MM.1S (cell line): Measurements from ENCODE around the gene PTX3.

Experiments used
- DNase-seq: peaks from one replicate; pipeline ENCODE4 v3.0.0-alpha.2; 2015
- H2AFZ ChIP-seq: fragments of 300-600 bp; sonication (generic); 2 replicates; pipeline ENCODE4 v1.6.0; 2016; ENCODE audit warnings: antibody characterized with exemption, low read length
- H3F3A ChIP-seq: fragments of 300-600 bp; sonication (generic); 2 replicates; pipeline ENCODE4 v1.6.1; 2016; ENCODE audit warnings: mild to moderate bottlenecking, antibody characterized with exemption, low read length, moderate library complexity, mixed read lengths; ENCODE audit not compliant: insufficient read depth
- H3K27ac ChIP-seq: fragments of 300-600 bp; sonication (generic); 2 replicates; pipeline ENCODE4 v1.5.1; 2016; ENCODE audit warnings: mild to moderate bottlenecking, low read length
- H3K27me3 ChIP-seq: fragments of 300-600 bp; sonication (generic); replicated peaks from 2 replicates; pipeline ENCODE4 v1.6.0; 2016; ENCODE audit warnings: low read length; ENCODE audit not compliant: insufficient read depth
- H3K36me3 ChIP-seq: fragments of 300-600 bp; sonication (generic); replicated peaks from 2 replicates; pipeline ENCODE4 v1.6.1; 2016; ENCODE audit warnings: mild to moderate bottlenecking, low read length, mixed read lengths; ENCODE audit not compliant: insufficient read depth
- H3K4me1 ChIP-seq: fragments of 300-600 bp; sonication (generic); 2 replicates; pipeline ENCODE4 v1.6.1; 2016; ENCODE audit warnings: low read length, mixed read lengths
- H3K4me2 ChIP-seq: fragments of 300-600 bp; sonication (generic); 2 replicates; pipeline ENCODE4 v1.6.0; 2016; ENCODE audit warnings: low read depth, low read length
- H3K4me3 ChIP-seq: fragments of 300-600 bp; sonication (generic); 2 replicates; pipeline ENCODE4 v1.5.1; 2016; ENCODE audit warnings: low read length, mixed read lengths
- H3K79me2 ChIP-seq: fragments of 300-600 bp; sonication (generic); 2 replicates; pipeline ENCODE4 v1.6.1; 2016; ENCODE audit warnings: mixed run types, low read length, mixed read lengths
- H3K9ac ChIP-seq: fragments of 300-600 bp; sonication (generic); 2 replicates; pipeline ENCODE4 v1.6.1; 2016; ENCODE audit warnings: low read length, mixed read lengths
- H3K9me2 ChIP-seq: fragments of 300-600 bp; sonication (generic); replicated peaks from 2 replicates; pipeline ENCODE4 v1.6.1; 2016; ENCODE audit warnings: mild to moderate bottlenecking, low read length, mixed read lengths; ENCODE audit not compliant: insufficient read depth
- H3K9me3 ChIP-seq: fragments of 300-600 bp; sonication (generic); replicated peaks from 2 replicates; pipeline ENCODE4 v1.6.1; 2016; ENCODE audit warnings: mild to moderate bottlenecking, low read length, mixed read lengths; ENCODE audit not compliant: insufficient read depth
- H4K20me1 ChIP-seq: fragments of 300-600 bp; sonication (generic); 2 replicates; pipeline ENCODE4 v1.6.1; 2016; ENCODE audit warnings: mild to moderate bottlenecking, low read length, moderate library complexity, mixed read lengths; ENCODE audit not compliant: insufficient read depth
- EZH2 ChIP-seq: fragments of 300-600 bp; sonication (generic); optimal IDR thresholded peaks from 2 replicates; pipeline ENCODE3; 2017; ENCODE audit warnings: low read depth, mild to moderate bottlenecking, antibody characterized with exemption, low read length, mixed read lengths
- EZH2phosphoT487 ChIP-seq: fragments of 300-600 bp; sonication (generic); IDR thresholded peaks from 2 replicates; pipeline ENCODE4 v1.6.1; 2018; ENCODE audit warnings: antibody characterized with exemption, low read length
- TF ChIP-seq, protein P1 (sequence below): fragments of 300-600 bp; sonication (generic); IDR thresholded peaks from 2 replicates; pipeline ENCODE4 v1.5.1; 2016; ENCODE audit warnings: antibody characterized with exemption, low read length, mixed read lengths

The PTX3 gene

DNA sequence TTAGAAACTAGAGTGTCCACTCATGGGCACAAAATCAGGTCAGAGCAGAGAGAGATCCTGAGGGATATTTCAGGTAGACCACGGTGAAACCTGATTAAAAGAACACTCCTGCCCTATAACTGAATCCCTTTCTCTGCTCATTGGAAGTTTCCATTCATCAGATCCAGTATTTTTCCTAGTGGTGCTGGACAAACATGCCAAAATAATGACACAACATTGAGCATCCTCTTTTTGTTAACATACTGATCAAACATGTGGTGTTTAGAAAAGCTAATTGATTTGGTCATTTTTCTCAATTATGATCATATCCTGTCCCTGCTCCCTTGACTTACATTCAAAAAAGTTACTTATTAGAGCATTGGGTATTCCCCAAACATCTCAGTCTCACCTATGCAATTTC lies 27.2 kb downstream of the PTX3 start:
- Histone ChIP-seq H2AFZ (no peak overlapping the region), H3K9ac (no peak overlapping the region), H3K4me2 (no peak overlapping the region), H3K4me1 (0 out of 2 replicates have a peak, but pooled peaks cover 3% of the 10 kb centered on the region), H3K4me3 (no peak overlapping the region), H3K9me3 (no peaks in the 10 kb centered on the region), H3F3A (no peaks in the 10 kb centered on the region), H3K9me2 (no peaks in the 10 kb centered on the region), H3K27me3 (no peaks in the 10 kb centered on the region), H4K20me1 (no peaks in the 10 kb centered on the region), H3K36me3 (no peaks in the 10 kb centered on the region), H3K27ac (no peak overlapping the region), H3K79me2 (no peaks in the 10 kb centered on the region)
- DNase-seq, result no peak
- TF ChIP-seq EZH2phosphoT487, result no peak
- TF ChIP-seq, protein P1, sequence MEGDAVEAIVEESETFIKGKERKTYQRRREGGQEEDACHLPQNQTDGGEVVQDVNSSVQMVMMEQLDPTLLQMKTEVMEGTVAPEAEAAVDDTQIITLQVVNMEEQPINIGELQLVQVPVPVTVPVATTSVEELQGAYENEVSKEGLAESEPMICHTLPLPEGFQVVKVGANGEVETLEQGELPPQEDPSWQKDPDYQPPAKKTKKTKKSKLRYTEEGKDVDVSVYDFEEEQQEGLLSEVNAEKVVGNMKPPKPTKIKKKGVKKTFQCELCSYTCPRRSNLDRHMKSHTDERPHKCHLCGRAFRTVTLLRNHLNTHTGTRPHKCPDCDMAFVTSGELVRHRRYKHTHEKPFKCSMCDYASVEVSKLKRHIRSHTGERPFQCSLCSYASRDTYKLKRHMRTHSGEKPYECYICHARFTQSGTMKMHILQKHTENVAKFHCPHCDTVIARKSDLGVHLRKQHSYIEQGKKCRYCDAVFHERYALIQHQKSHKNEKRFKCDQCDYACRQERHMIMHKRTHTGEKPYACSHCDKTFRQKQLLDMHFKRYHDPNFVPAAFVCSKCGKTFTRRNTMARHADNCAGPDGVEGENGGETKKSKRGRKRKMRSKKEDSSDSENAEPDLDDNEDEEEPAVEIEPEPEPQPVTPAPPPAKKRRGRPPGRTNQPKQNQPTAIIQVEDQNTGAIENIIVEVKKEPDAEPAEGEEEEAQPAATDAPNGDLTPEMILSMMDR, result no peak
- TF ChIP-seq EZH2, result no peak

DNA sequence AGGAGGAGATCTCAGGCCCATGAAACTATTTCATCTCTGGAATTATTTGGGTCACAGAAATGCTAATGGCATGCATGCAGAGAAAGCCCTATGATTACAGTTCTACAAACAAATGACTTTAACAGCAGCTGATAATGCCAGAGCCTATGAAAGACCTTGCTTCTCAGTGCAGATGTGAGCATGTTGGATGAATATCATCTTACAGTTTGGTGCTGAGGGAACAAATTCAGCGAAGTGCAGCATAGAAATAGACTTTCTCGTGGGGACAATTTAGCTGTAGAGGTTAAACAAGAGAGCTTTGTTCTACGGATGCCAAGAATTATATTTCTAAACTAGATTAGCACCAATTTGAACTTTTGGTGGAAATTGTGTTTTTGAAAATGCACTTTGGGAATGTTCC lies 27.7 kb downstream of the PTX3 start:
- no peaks in the 10 kb centered on the region for H3K27me3 ChIP-seq
- no peaks in the 10 kb centered on the region for H3K9me2 ChIP-seq
- no peak overlapping the region for H3K4me2 ChIP-seq
- H3K79me2 ChIP-seq, result no peaks in the 10 kb centered on the region
- H3F3A ChIP-seq, result no peaks in the 10 kb centered on the region
- H3K27ac ChIP-seq, result no peak overlapping the region
- no peak for TF ChIP-seq EZH2phosphoT487
- TF ChIP-seq, protein P1, result no peak
- no peak for TF ChIP-seq EZH2
- H4K20me1 ChIP-seq, result no peaks in the 10 kb centered on the region
- H3K4me1 ChIP-seq, result 0 out of 2 replicates have a peak, but pooled peaks cover 3% of the 10 kb centered on the region
- H3K4me3 ChIP-seq, result no peak overlapping the region
- no peak overlapping the region for H3K9ac ChIP-seq
- no peak overlapping the region for H2AFZ ChIP-seq
- DNase-seq, result no peak
- H3K36me3 ChIP-seq, result no peaks in the 10 kb centered on the region
- H3K9me3 ChIP-seq, result no peaks in the 10 kb centered on the region

DNA sequence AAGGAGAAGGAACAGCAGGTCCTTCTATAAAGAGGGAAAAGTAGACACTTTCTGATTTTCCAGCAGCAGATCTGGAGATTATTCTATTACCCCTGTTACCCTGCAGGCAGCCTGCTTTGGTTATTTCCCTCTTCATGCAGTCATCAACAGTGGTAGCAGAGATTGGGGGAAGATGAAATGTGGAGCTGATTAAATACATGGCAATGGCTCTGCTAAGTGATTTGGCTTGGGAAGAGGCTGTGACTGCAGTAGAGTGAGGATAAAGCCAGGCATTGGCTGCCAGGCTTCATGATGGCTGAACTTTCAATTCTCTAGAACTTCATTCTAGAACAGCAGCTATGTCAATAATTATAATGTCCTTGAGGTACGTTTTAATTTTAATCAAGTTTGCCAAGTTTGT lies 29.1 kb downstream of the PTX3 start:
- Histone ChIP-seq H2AFZ (no peak overlapping the region), H3K9me2 (no peaks in the 10 kb centered on the region), H4K20me1 (no peaks in the 10 kb centered on the region), H3K27me3 (no peaks in the 10 kb centered on the region), H3K4me2 (no peak overlapping the region), H3K4me1 (0 out of 2 replicates have a peak, but pooled peaks cover 3% of the 10 kb centered on the region), H3K9me3 (no peaks in the 10 kb centered on the region), H3K79me2 (no peaks in the 10 kb centered on the region), H3K27ac (no peak overlapping the region), H3K36me3 (no peaks in the 10 kb centered on the region), H3K4me3 (no peak overlapping the region), H3K9ac (no peak overlapping the region), H3F3A (no peaks in the 10 kb centered on the region)
- no peak for DNase-seq
- TF ChIP-seq EZH2phosphoT487 (no peak), EZH2 (no peak)
- TF ChIP-seq, protein P1, result no peak
